Measurements from ENCODE around the gene FGD3.

- TF ChIP-seq POLR2A (IDR thresholded peaks at IDR 0.05; ENCODE audit: low read depth, low read length) (no peak), TAF1 (IDR thresholded peaks at IDR 0.05; ENCODE audit: borderline replicate concordance, low read depth, low read length) (no peak)
These were observed 102.2 kb downstream of the FGD3 start for GRCh38 chr9:93049491-93049890.
